Osteoblast (primary cell): ENCODE results near the gene FAM3C. TPM values are rescaled to one million over a fixed set of nuclear protein-coding genes. Genes with fewer than 3 reads are reported as not detected.

Experiments
- DNase-seq: peaks from one replicate; pipeline ENCODE4 v3.0.0; 2011; ENCODE audit warnings: low spot score, mixed read lengths; ENCODE audit not compliant: insufficient read length; ENCODE audit errors: missing footprints
- H2AFZ ChIP-seq: 2 replicates; pipeline ENCODE4 v1.6.0; 2011; ENCODE audit warnings: mild to moderate bottlenecking, low read length
- H3K27ac ChIP-seq: 2 replicates; pipeline ENCODE4 v1.5.1; 2011; ENCODE audit warnings: mild to moderate bottlenecking, low read depth, low read length, moderate library complexity
- H3K27me3 ChIP-seq: 2 replicates; pipeline ENCODE4 v1.6.0; 2012; ENCODE audit warnings: mild to moderate bottlenecking, control low read depth, inconsistent platforms, low read length, moderate library complexity; ENCODE audit not compliant: insufficient read depth
- H3K36me3 ChIP-seq: 2 replicates; pipeline ENCODE4 v1.5.1; 2011; ENCODE audit warnings: mild to moderate bottlenecking, low read length, control low read depth, moderate library complexity; ENCODE audit not compliant: insufficient read depth
- H3K4me1 ChIP-seq: 2 replicates; pipeline ENCODE4 v1.5.1; 2011; ENCODE audit warnings: mild to moderate bottlenecking, low read length, control low read depth, moderate library complexity; ENCODE audit not compliant: insufficient read depth
- H3K4me2 ChIP-seq: 2 replicates; pipeline ENCODE4 v1.6.0; 2011; ENCODE audit warnings: mild to moderate bottlenecking, low read length; ENCODE audit not compliant: insufficient read depth
- H3K4me3 ChIP-seq: fragments of 200-600 bp; sonication (generic); 3 replicates; pipeline ENCODE4 v1.5.1; 2012; ENCODE audit warnings: mild to moderate bottlenecking, low read length, inconsistent platforms; ENCODE audit not compliant: insufficient read depth
- H3K79me2 ChIP-seq: 2 replicates; pipeline ENCODE4 v1.6.0; 2012; ENCODE audit warnings: mild to moderate bottlenecking, low read length, control low read depth, inconsistent platforms; ENCODE audit not compliant: insufficient read depth
- H3K9me3 ChIP-seq: 2 replicates; pipeline ENCODE4 v1.5.1; 2011; ENCODE audit warnings: low read depth, low read length, control low read depth
- H4K20me1 ChIP-seq: 2 replicates; pipeline ENCODE4 v1.6.0; 2012; ENCODE audit warnings: mild to moderate bottlenecking, low read length, control low read depth; ENCODE audit not compliant: insufficient read depth
- total RNA-seq: library from RNA; depleted of rRNA; stranded (reverse); fragments of >200 nt; gene quantifications from 2 replicates; pipeline ENCODE4 v1.2.3, GENCODE V29; 2012
- TF ChIP-seq, protein P1 (sequence below): IDR thresholded peaks from 2 replicates; pipeline ENCODE4 v1.5.1; 2011; ENCODE audit warnings: mild to moderate bottlenecking, low read depth, low read length, moderate library complexity; ENCODE audit errors: extremely low read depth

Gene FAM3C
- total RNA-seq, 1 donor: 65.5 TPM

DNA sequence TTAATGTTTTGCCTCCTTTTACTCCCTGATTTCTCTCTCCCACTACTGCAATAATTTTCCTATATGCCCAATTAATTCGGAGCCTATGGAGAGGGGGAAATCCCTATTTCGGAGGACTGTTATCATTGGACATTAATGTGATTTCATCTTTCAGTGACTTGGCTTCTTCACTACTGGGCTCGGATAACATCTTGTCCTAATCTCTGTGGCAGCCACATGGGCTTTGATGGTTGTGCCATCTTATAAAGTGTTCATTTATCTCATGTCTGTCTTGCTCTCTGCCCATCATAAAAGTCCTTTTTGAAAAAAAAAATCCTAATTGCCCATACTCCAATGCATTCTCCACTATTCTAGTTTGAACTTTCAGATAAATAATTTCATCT is 15.5 kb upstream of the FAM3C start:
- H3K79me2 ChIP-seq: no peaks in the 10 kb centered on the region
- H3K4me2 ChIP-seq: no peak overlapping the region
- H4K20me1 ChIP-seq: no peaks in the 10 kb centered on the region
- H3K9me3 ChIP-seq: no peaks in the 10 kb centered on the region
- H3K36me3 ChIP-seq: no peaks in the 10 kb centered on the region
- no peak for DNase-seq
- H2AFZ ChIP-seq: no peak overlapping the region
- H3K4me3 ChIP-seq: no peak overlapping the region
- peaks cover 12% of the 10 kb centered on the region for H3K27me3 ChIP-seq
- no peaks in the 10 kb centered on the region for H3K4me1 ChIP-seq
- TF ChIP-seq, protein P1, sequence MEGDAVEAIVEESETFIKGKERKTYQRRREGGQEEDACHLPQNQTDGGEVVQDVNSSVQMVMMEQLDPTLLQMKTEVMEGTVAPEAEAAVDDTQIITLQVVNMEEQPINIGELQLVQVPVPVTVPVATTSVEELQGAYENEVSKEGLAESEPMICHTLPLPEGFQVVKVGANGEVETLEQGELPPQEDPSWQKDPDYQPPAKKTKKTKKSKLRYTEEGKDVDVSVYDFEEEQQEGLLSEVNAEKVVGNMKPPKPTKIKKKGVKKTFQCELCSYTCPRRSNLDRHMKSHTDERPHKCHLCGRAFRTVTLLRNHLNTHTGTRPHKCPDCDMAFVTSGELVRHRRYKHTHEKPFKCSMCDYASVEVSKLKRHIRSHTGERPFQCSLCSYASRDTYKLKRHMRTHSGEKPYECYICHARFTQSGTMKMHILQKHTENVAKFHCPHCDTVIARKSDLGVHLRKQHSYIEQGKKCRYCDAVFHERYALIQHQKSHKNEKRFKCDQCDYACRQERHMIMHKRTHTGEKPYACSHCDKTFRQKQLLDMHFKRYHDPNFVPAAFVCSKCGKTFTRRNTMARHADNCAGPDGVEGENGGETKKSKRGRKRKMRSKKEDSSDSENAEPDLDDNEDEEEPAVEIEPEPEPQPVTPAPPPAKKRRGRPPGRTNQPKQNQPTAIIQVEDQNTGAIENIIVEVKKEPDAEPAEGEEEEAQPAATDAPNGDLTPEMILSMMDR: no peak
- no peak overlapping the region for H3K27ac ChIP-seq

DNA sequence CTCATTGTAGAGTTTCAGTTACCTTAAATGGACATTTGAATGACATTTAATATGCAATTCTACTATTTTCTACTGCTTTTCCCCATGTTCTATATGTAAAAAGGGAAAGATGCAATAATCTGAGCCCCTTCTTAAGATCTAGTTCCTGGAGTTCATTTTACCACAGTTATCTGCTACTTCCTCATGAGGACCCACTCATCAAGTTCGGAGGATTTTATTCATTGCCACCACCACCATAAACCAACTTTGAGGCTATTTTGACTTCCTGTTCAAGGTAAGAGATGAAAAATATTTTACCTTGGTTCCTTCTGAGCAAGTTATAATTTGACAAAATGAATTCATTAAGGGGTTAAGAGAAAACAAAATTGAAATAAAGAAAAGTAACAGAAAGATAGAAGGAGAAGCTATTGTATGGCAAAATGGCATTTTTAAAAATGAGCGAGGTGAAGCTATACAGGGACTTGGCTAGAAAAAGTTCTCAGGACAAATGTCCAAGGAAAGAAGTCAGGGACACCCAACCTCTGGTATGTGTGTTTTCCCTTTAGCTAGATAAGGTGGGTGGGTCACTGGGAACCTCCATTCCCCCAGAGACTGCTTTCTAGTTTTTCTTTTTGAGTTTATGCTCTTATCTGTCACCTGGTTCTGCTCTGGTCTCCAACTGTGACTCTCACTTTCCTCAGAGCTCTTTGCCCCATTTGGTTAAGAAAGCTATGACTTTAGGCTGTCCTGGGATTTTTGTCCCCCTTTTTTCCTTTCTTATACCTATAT is 14.9 kb upstream of the FAM3C start:
- H3K4me3 ChIP-seq: no peak overlapping the region
- H3K79me2 ChIP-seq: no peaks in the 10 kb centered on the region
- no peaks in the 10 kb centered on the region for H4K20me1 ChIP-seq
- no peak overlapping the region for H3K27ac ChIP-seq
- H3K4me2 ChIP-seq: no peak overlapping the region
- H3K4me1 ChIP-seq: no peaks in the 10 kb centered on the region
- H3K27me3 ChIP-seq: peaks cover 12% of the 10 kb centered on the region
- no peak overlapping the region for H2AFZ ChIP-seq
- H3K36me3 ChIP-seq: no peaks in the 10 kb centered on the region
- TF ChIP-seq, protein P1: no peak
- H3K9me3 ChIP-seq: no peaks in the 10 kb centered on the region
- no peak for DNase-seq

DNA sequence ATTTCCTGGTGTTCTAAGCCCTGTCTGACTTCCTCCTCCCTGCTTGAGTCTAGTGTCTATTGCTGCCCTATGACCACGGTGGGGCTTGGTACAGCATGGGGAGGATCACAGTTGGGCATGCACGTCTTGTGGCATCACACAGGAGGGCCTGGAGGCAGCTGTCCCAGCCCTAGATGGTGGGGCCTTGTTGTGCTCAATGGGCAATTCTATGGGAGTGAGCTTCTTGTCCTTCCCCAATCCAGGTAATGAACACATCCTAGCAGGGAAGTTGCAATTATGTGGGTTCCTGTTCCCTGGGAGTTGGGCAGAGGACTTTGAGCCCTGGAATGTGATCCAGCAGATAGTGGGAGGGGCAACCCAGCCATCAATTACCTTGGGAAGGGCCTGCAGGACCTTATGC is 10.8 kb upstream of the FAM3C start:
- no peaks in the 10 kb centered on the region for H4K20me1 ChIP-seq
- DNase-seq: no peak
- no peaks in the 10 kb centered on the region for H3K79me2 ChIP-seq
- H3K4me1 ChIP-seq: peaks cover 6% of the 10 kb centered on the region
- H3K9me3 ChIP-seq: no peaks in the 10 kb centered on the region
- no peak overlapping the region for H2AFZ ChIP-seq
- TF ChIP-seq, protein P1: no peak
- no peak overlapping the region for H3K4me3 ChIP-seq
- H3K27ac ChIP-seq: no peak overlapping the region
- H3K4me2 ChIP-seq: no peak overlapping the region
- peaks cover 12% of the 10 kb centered on the region for H3K27me3 ChIP-seq
- H3K36me3 ChIP-seq: no peaks in the 10 kb centered on the region

DNA sequence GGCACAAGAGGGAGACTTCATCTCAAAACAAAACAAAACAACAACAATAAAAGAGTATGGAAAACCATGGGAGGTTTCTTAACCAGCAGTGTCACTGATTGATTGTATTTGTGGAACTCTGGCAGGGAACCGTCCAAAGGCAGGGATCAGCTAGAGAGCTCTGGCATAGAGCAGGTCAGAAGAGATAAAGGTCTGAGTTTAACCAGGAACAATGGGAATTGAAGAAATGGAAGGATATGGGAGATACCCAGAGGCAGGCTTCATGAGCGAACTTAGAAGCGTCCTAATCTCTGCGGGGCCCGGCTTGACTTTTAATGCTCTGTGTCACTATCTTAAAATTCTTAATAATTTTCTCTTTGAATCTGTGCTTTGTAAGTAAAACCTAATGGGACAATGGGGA is 10.4 kb upstream of the FAM3C start:
- Histone ChIP-seq H3K36me3 (no peaks in the 10 kb centered on the region), H3K27ac (no peak overlapping the region), H3K4me2 (no peak overlapping the region), H3K9me3 (no peaks in the 10 kb centered on the region), H4K20me1 (no peaks in the 10 kb centered on the region), H3K27me3 (peaks cover 11% of the 10 kb centered on the region), H3K4me3 (no peak overlapping the region), H3K79me2 (no peaks in the 10 kb centered on the region), H2AFZ (no peak overlapping the region), H3K4me1 (peaks cover 8% of the 10 kb centered on the region)
- no peak for DNase-seq
- TF ChIP-seq, protein P1: no peak
